H7 (cell line): ENCODE measurements around the gene KLHL2. TPM values are rescaled to one million over a fixed set of nuclear protein-coding genes. Genes with fewer than 3 reads are reported as not detected.

Experiments used
- DNase-seq: peaks from one replicate; pipeline ENCODE4 v3.0.0; 2012
- H3K27me3 ChIP-seq: 2 replicates; pipeline ENCODE4 v1.6.0; 2011; ENCODE audit warnings: mild to moderate bottlenecking, low read length; ENCODE audit not compliant: control insufficient read depth, insufficient read depth
- H3K36me3 ChIP-seq: replicated peaks from 2 replicates; pipeline ENCODE4 v1.5.1; 2011; ENCODE audit warnings: low read length; ENCODE audit not compliant: control insufficient read depth, insufficient read depth
- H3K4me3 ChIP-seq: 2 replicates; pipeline ENCODE4 v1.5.1; 2011; ENCODE audit warnings: low read depth, mild to moderate bottlenecking, control low read depth, low read length, moderate library complexity; ENCODE audit not compliant: insufficient read depth
- total RNA-seq: library from RNA; depleted of rRNA; stranded (reverse); fragments of >200 nt; shearing (Covaris generic); gene quantifications from 2 replicates; pipeline ENCODE4 v1.2.3, GENCODE V29; 2014; rRNA removed

The KLHL2 gene
- total RNA-seq, 1 experiment from 2014 or later: 9.6 TPM

DNA sequence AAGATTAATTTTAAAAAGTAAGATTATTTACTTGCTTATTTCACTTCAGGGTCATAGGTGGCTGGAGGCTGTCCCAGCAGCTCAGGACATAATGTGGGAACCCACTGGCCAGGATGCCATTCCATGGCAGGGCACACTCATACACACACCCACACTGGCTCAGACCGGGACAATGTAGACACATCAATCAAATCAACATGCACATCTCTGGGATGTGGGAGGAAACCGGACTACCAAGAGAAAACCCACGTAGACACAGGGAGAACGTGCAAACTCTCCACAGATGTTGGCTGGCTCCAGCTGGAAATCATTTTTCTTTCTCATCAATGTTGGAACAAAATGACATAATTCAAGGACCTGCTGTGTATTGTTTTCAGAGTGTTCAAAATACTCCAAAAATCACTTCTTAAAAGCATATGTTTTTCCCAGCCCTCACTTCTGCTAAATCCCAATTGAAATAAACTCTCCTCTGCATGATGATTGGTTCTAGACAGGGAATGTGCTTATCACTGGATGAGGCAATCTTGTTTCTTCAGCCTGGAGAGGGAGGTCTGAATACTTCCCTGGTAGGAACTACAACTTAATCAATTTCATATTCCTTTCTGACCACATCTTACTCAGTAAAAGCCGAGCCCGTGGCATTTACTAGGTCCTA lies 152.8 kb downstream of the KLHL2 start:
- Histone ChIP-seq H3K27me3 (no peaks in the 10 kb centered on the region), H3K36me3 (no peaks in the 10 kb centered on the region), H3K4me3 (no peak overlapping the region)
- no peak for DNase-seq

- no peak overlapping the region for H3K4me3 ChIP-seq
- no peak for DNase-seq
- no peaks in the 10 kb centered on the region for H3K27me3 ChIP-seq
- no peaks in the 10 kb centered on the region for H3K36me3 ChIP-seq
Measured at GRCh38 chr4:165360985-165361670, 153.8 kb downstream of the KLHL2 start.

- no peak for DNase-seq
- no peak overlapping the region for H3K4me3 ChIP-seq
- no peaks in the 10 kb centered on the region for H3K36me3 ChIP-seq
- no peaks in the 10 kb centered on the region for H3K27me3 ChIP-seq
Measured at GRCh38 chr4:165361810-165362209, 154.4 kb downstream of the KLHL2 start.

DNA sequence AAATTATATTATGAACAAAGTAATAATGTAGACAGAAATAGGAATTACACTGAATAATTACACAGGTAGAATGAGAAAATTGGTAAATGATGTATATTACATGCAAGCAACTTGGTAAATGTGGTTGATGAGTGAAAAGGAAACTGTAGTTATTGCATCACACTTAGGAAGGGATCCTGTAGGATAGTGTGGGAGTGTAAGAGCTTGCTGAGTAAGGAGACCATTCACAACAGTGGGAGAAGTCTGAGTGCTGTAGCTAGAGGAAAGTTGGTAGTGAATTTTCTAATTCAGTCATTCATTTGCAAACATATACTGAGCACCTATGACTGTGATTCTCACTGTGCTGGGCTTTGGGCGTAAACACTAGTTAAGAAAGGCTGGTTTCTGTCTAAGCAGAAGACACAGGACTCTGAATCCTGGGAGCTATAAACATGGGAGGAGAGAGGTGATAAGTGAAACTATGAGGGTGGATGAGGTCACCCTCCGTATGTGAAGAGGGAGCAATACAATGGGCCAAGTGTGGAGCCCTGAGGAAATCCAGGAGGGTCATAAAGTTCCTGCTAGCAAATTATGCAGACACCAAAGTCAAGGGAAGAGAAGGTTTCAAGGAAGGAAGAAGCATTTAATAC lies 157.2 kb downstream of the KLHL2 start:
- DNase-seq: no peak
- no peaks in the 10 kb centered on the region for H3K36me3 ChIP-seq
- no peaks in the 10 kb centered on the region for H3K27me3 ChIP-seq
- no peak overlapping the region for H3K4me3 ChIP-seq

DNA sequence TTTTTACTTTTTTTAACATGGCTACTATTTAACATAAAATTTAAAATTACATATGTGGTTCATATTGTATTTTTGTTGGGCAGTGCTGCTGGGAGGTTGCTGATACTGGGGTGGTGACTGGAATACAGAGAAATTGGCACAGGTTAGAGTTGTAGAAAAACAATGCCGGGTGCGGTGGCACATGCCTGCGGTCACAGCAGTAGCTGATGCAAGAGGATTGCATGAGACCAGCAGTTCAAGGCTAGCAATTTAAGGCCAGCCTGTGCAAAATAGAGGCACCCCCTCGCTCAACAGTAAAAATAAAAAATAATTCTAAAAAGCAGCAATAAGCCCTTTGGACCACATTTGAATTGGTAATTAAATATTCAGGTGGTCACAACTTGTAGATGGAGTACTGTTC lies 159.7 kb downstream of the KLHL2 start:
- Histone ChIP-seq H3K4me3 (no peak overlapping the region), H3K27me3 (no peaks in the 10 kb centered on the region)

DNA sequence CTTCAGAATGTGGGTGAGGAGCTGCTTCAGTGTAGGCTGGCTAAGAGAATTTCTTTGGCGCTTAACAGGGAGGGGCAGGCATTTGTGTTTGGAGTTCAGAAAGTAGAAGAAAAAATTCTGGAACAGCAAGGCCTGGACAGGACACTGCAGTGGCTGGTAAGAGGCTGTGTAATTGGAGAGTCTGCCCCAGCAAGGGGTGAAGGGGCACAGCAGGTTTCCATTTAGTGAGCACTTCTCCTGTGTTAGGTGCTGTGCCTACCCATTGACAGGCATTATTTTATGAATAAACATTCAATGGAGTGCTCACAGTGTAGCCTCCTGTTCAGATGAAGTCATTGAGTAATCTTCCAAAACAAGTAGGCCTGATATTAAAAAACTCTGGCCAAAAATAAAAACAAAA lies 160.8 kb downstream of the KLHL2 start:
- Histone ChIP-seq H3K27me3 (no peaks in the 10 kb centered on the region), H3K36me3 (no peaks in the 10 kb centered on the region), H3K4me3 (no peak overlapping the region)
- no peak for DNase-seq

More for the DNA sequence above, 159.7 kb downstream of the KLHL2 start:
- H3K36me3 ChIP-seq: no peaks in the 10 kb centered on the region
- no peak for DNase-seq

DNA sequence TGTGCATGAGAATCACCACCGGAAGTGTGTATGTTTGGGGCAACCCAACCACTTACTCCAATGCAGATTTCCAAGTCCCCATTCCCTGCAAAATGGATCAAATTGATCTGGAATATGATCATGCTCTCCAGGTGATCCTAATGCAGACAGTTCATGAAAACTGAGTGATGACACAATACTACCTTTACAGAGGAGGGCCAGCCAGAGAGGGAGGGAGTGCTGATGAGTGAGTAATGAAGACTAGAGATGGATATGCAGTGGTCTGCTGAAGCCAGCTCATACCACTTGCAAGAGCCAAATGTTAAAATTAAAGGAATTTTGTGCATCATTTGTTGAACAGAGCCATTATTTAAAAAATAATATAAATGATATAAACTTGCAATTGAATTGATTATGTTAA lies 161.2 kb downstream of the KLHL2 start:
- H3K27me3 ChIP-seq: no peaks in the 10 kb centered on the region
- no peak for DNase-seq
- H3K36me3 ChIP-seq: no peaks in the 10 kb centered on the region
- no peak overlapping the region for H3K4me3 ChIP-seq

DNA sequence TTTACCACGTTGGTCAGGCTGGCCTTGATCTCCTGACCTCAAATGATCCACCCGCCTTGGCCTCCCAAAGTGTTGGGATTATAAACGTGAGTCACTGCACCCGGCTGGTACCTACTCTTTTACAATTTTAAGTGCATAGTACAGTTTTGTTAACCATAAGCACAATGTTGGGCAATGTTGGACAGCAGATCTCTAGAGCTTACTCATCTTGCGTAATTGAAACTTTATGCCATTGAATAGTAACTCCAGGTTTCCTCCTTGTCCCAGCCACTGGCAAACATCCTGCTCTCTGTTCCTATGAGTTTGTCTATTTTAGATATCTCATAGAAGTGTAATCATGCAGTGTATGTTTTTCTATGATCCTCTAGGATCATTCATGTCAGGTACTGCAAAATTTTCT lies 162.2 kb downstream of the KLHL2 start:
- DNase-seq: no peak
- no peaks in the 10 kb centered on the region for H3K36me3 ChIP-seq
- no peaks in the 10 kb centered on the region for H3K27me3 ChIP-seq
- no peak overlapping the region for H3K4me3 ChIP-seq

DNA sequence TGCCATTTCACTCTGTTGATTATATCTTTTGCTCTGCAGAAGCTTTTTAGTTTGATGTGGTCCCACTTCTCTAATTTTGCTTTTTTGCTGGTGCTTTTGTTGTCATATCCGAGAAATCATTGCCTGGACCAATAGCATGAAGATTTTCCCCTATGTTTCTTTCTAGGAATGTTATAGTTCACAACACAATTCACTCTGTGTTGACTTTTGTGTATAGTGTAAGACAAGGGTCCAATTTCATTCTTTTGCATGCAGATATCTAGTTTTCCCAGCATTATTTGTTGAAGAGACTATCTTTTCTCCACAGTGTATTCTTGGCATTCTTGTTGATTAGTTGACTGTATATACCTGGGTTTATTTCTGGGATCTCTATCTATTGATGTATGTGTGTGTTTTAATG lies 163.2 kb downstream of the KLHL2 start:
- no peaks in the 10 kb centered on the region for H3K27me3 ChIP-seq
- no peak for DNase-seq
- H3K4me3 ChIP-seq: no peak overlapping the region
- no peaks in the 10 kb centered on the region for H3K36me3 ChIP-seq

Other genes with a start within 250 kb of the KLHL2 start
- gene TRIM61, start 229.9 kb upstream of the KLHL2 start, total RNA-seq: 0.14 and 0.30 TPM in 2 replicates
- not detected in 2 replicates for gene TRIM60, start 175.6 kb upstream of the KLHL2 start, total RNA-seq
- gene TRIM75, start 153.7 kb upstream of the KLHL2 start, total RNA-seq: not detected in 2 replicates
- gene TMEM192, start 94.7 kb upstream of the KLHL2 start, total RNA-seq: 10.0 and 14.2 TPM in 2 replicates
- 217 and 280 TPM in 2 replicates for gene MSMO1, start 120.1 kb downstream of the KLHL2 start, total RNA-seq
- 23.2 and 32.6 TPM in 2 replicates for gene CPE, start 171.4 kb downstream of the KLHL2 start, total RNA-seq